ENCODE data around the gene C4orf54.

GRCh38 chr4:99658666-99659065 is 1.0 kb upstream of the C4orf54 start:
- TF ChIP-seq GATA3 (IDR thresholded peaks at IDR 0.05; ENCODE audit: low read depth, low read length) (no peak), GATA2 (IDR thresholded peaks at IDR 0.05; ENCODE audit: low read depth, low read length) (no peak)

Measured in SH-SY5Y (cell line).